Diencephalon (tissue), 1 donor: Measurements from ENCODE around the gene MARVELD3. TPM values are rescaled to one million over a fixed set of nuclear protein-coding genes. Genes with fewer than 3 reads are reported as not detected.

Source experiments
- small RNA-seq: library from RNA; depleted of rRNA; stranded (forward); fragments of <200 nt; gene quantifications from one replicate; pipeline ENCODE3, GENCODE V24; 2014
- total RNA-seq: library from RNA; depleted of rRNA; stranded (reverse); fragments of >200 nt; gene quantifications from one replicate; pipeline ENCODE4 v1.2.3, GENCODE V29; 2014

MARVELD3 gene, protein sequence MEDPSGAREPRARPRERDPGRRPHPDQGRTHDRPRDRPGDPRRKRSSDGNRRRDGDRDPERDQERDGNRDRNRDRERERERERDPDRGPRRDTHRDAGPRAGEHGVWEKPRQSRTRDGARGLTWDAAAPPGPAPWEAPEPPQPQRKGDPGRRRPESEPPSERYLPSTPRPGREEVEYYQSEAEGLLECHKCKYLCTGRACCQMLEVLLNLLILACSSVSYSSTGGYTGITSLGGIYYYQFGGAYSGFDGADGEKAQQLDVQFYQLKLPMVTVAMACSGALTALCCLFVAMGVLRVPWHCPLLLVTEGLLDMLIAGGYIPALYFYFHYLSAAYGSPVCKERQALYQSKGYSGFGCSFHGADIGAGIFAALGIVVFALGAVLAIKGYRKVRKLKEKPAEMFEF
- 0.69 TPM for total RNA-seq

GRCh38 chr16:71626018-71626857 is at the start of gene MARVELD3:
TSS of gene MARVELD3 (plus strand) at chr16:71626184. CDS start at chr16:71626230, 46 bp downstream.

DNA sequence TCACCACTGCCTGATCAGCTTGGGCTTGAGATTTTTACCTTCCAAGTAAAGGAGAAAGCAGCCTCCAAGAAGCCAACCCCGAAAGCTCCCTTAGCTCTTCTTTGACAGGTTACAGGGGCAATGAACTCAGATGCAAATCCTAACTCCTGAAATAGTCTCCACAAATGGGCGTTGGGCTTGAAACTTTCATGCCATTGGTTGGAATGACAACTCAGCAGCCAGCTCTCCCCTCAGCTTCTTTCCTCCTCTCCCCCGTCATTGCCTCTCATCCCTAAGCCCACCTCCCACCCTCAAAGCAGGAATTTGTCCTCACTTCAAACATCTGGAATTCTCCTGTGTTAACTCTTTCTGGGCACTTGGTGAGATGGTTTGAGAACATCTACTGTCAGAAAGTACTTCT is 49.0 kb upstream of the MARVELD3 start, which contains the start of gene TAT:
Gene TAT (minus strand): TSS at position 122 of the 400 bp plus-strand sequence. CDS start 677 bp downstream, outside the sequence.

Small RNAs within 50 kb of the gene (small RNA-seq; reads per million reads assigned to genes)
- not detected for gene RNU6-208P

Other genes with a start within 250 kb of the MARVELD3 start
- not detected for gene TLE7, start 184.1 kb upstream of the MARVELD3 start, total RNA-seq
- 18.9 TPM for gene ZNF23, start 163.9 kb upstream of the MARVELD3 start, total RNA-seq
- gene ZNF19, start 136.9 kb upstream of the MARVELD3 start, total RNA-seq = 10.4 TPM
- 0.46 TPM for gene CHST4, start 99.8 kb upstream of the MARVELD3 start, total RNA-seq
- not detected for gene TAT, start 49.1 kb upstream of the MARVELD3 start, total RNA-seq
- gene PHLPP2, start 98.5 kb downstream of the MARVELD3 start, total RNA-seq = 28.4 TPM
- gene AP1G1, start 182.7 kb downstream of the MARVELD3 start, total RNA-seq = 111 TPM
- 14.3 TPM for gene ATXN1L, start 219.8 kb downstream of the MARVELD3 start, total RNA-seq